Transverse colon (tissue), 4 donors: ENCODE measurements around the gene APOBEC3H. TPM values are rescaled to one million over a fixed set of nuclear protein-coding genes. Genes with fewer than 3 reads are reported as not detected.
A peak's percentile ranks its signal among the peaks of the same experiment; 100 is the strongest.

Experiments
- DNase-seq: peaks from one replicate; pipeline ENCODE4 v3.0.0-alpha.2; 2019
- H3K27ac ChIP-seq, 4 donors: fragments of 200-600 bp; sonication (generic); 2 replicates each; pipeline ENCODE4 v1.5.1; 2016 to 2018; ENCODE audit warnings: inconsistent platforms in 4 of 4
- H3K27me3 ChIP-seq: fragments of 200-600 bp; sonication (generic); 2 replicates; pipeline ENCODE4 v1.5.1; 2017; ENCODE audit warnings: inconsistent platforms
- H3K36me3 ChIP-seq, 4 donors: fragments of 200-600 bp; sonication (generic); 2 replicates each; pipeline ENCODE4 v1.5.1; 2017 to 2019; ENCODE audit warnings: inconsistent platforms in 4 of 4
- H3K4me1 ChIP-seq, 4 donors: fragments of 200-600 bp; sonication (generic); 2 replicates each; pipeline ENCODE4 v1.5.1; 2017 to 2020; ENCODE audit warnings: inconsistent platforms in 4 of 4
- H3K4me3 ChIP-seq, 4 donors: fragments of 200-600 bp; sonication (generic); 1 replicate in 1 of 4; 2 replicates in 3 of 4; pipeline versions ENCODE4 v1.5.1 to v1.6.1; 2017 to 2019; ENCODE audit warnings: inconsistent platforms in 4 of 4
- H3K9me3 ChIP-seq, 2 donors: fragments of 200-600 bp; sonication (generic); 2 replicates each; pipeline ENCODE4 v1.5.1; 2017 to 2019; ENCODE audit warnings: inconsistent platforms in 2 of 2
- CTCF ChIP-seq, 5 experiments: fragments of 200-600 bp in 3 of 5; fragments of 450-650 bp in 2 of 5; sonication (generic) in 3 of 5; IDR thresholded peaks; 1 replicate in 2 of 5; 2 replicates in 3 of 5; pipeline ENCODE4 v1.5.1; 2016 to 2017; ENCODE audit warnings: antibody characterized with exemption in 5 of 5, inconsistent platforms in 3 of 5, mild to moderate bottlenecking in 2 of 5, moderate library complexity in 1 of 5
- EP300 ChIP-seq: sonication (generic); formaldehyde crosslinking; IDR thresholded peaks from one replicate; pipeline ENCODE4 v1.6.1; 2017; ENCODE audit warnings: antibody characterized with exemption, low read depth
- POLR2A ChIP-seq: fragments of 450-650 bp; IDR thresholded peaks from one replicate; pipeline ENCODE4 v1.6.1; 2016; ENCODE audit warnings: antibody characterized with exemption, mild to moderate bottlenecking, moderate library complexity
- POLR2AphosphoS5 ChIP-seq, 3 donors: sonication (generic); formaldehyde crosslinking; IDR thresholded peaks; one replicate each; pipeline ENCODE4 v1.6.1; 2016; ENCODE audit warnings: antibody characterized with exemption in 3 of 3
- WGBS, 2 donors: methylation state at CpG; one replicate each; pipeline ENCODE4 v1.1.5; 2018; ENCODE audit warnings: low coverage in 1 of 2; 5-methylcytosine and 5-hydroxymethylcytosine counted together
- in situ Hi-C, 4 donors: fragments of 200-750 bp; cut with MboI; loops; one replicate each; pipeline versions ENCODE4 v1.15.0 to v1.15.1; 2017; ENCODE audit warnings: low sequenced_read_pairs in 3 of 4, low pct_ligation_motif_present in 1 of 4, low pct_unique_long_range_greater_than_20kb in 1 of 4
- intact Hi-C: fragments of 100-400 bp; cut with DNase I; formaldehyde crosslinking; loops from one replicate; pipeline ENCODE4 v1.15.1; 2023; ENCODE audit warnings: low total_unique reads
- total RNA-seq, 4 donors: library from RNA; depleted of rRNA; stranded (reverse); fragments of >200 nt; gene quantifications; one replicate each; pipeline ENCODE4 v1.1.0, GENCODE V29; 2016

APOBEC3H gene
- total RNA-seq, 4 donors from 2014 or later = 0.41 to 2.1 TPM; not detected in 2

- intact Hi-C loops (loop anchor here (10.0 kb wide), 1 partner anchor 274 kb away; no protein-coding TSS in a partner anchor), in situ Hi-C loops (no loop called here)
- WGBS, 2 donors = 73 to 88% methylated on average over 4 to 13 of the region's 14 CpGs
- no peak for DNase-seq
- Histone ChIP-seq H3K27me3 (no peaks in the 10 kb centered on the region), H3K4me3 (no peak overlapping the region), H3K9me3 (no peaks in the 10 kb centered on the region), H3K4me1 (peaks cover 0 to 4% (median under 1%) of the 10 kb centered on the region in 4 donors), H3K36me3 (no peaks in the 10 kb centered on the region), H3K27ac (no peak overlapping the region)
- TF ChIP-seq POLR2A = no peak
- no peak for TF ChIP-seq POLR2AphosphoS5 (IDR thresholded peaks at IDR 0.05)
- no peak for TF ChIP-seq EP300
- TF ChIP-seq CTCF (IDR thresholded peaks at IDR 0.05) = no peak
Measured at GRCh38 chr22:39138357-39138997, 41.4 kb downstream of the APOBEC3H start.

DNA sequence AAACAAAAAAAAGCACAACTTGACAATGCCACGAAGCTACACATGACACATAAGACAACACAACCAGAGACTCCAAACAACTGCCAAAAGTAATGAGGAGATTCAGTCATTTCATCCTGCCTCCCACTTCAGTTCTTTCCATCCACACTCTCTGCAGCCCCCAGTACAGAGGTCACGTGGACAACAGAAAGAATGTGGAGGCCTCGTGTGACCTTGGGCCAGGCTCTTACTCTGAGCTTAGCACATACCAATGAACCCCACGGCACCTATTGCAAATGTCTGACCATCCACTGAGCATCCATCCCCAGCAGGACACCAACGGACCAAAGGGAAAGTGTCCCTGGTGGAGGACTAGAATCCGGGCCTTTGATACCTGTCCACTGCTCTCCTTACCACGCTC lies 42.9 kb downstream of the APOBEC3H start:
- Histone ChIP-seq H3K4me1 (peaks cover 7 to 16% (median 14%) of the 10 kb centered on the region in 4 donors), H3K27ac (no peak overlapping the region), H3K36me3 (no peaks in the 10 kb centered on the region), H3K27me3 (no peaks in the 10 kb centered on the region), H3K4me3 (no peak overlapping the region), H3K9me3 (no peaks in the 10 kb centered on the region)
- intact Hi-C loops (loop anchor here (10.0 kb wide), 1 partner anchor 275 kb away; no protein-coding TSS in a partner anchor), in situ Hi-C loops (no loop called here)
- WGBS, 2 donors = 86 to 100% methylated on average over 1 to 7 of the region's 7 CpGs
- no peak for TF ChIP-seq CTCF (IDR thresholded peaks at IDR 0.05)
- TF ChIP-seq EP300 = no peak
- no peak for TF ChIP-seq POLR2AphosphoS5 (IDR thresholded peaks at IDR 0.05)
- no peak for TF ChIP-seq POLR2A
- no peak for DNase-seq

- TF ChIP-seq EP300 (no peak), POLR2A (no peak), CTCF (IDR thresholded peaks at IDR 0.05) (no peak), POLR2AphosphoS5 (IDR thresholded peaks at IDR 0.05) (no peak)
- no peak for DNase-seq
- H3K27me3 ChIP-seq = no peaks in the 10 kb centered on the region
- intact Hi-C loops (no loop called here), in situ Hi-C loops (no loop called here)
- WGBS, 2 donors = 91 to 92% methylated on average over 5 to 14 of the region's 14 CpGs
- no peak overlapping the region for H3K4me3 ChIP-seq
- no peaks in the 10 kb centered on the region for H3K9me3 ChIP-seq
- peaks cover 16 to 27% (median 26%) of the 10 kb centered on the region in 4 donors for H3K4me1 ChIP-seq
- H3K36me3 ChIP-seq = no peaks in the 10 kb centered on the region
- no peak overlapping the region for H3K27ac ChIP-seq
Measured at GRCh38 chr22:39142088-39142680, 45.1 kb downstream of the APOBEC3H start.

DNA sequence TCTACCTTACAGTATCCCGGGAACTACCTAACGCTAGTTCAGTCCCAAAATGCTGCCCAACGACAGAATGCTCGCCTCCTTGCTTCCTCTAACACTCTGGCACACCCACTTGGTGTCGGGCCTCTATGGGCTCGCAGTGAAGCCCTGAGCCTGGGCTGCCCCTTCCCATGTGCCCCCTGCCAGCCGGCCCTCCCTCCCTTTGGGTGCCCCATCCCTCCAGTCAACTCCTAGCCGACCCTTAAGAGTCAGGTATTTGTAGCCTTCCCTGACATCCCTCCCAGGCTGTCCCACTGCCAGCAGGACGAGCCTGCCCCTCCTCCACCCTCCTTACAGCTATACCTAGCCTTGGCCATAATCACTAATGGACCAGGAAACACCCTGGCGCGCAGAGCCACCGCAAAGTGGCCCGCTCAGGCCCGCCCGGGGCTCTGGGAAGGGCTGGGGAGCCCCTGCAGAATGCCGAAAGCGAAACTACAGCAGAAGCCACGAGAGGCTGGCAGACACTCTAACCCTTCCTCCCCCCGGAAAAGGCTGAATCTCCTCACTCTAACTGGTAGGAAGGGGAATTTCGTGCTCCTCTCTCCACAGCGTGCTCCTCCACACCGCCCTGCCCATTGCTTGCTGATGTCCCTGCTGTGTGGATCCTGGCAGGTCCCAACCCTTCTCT lies 47.2 kb downstream of the APOBEC3H start:
- Histone ChIP-seq H3K36me3 (no peaks in the 10 kb centered on the region), H3K27me3 (no peaks in the 10 kb centered on the region), H3K4me1 (peaks cover 31 to 48% (median 38%) of the 10 kb centered on the region in 4 donors), H3K4me3 (peak overlapping the region; percentile 77 to 98 (median 94)), H3K9me3 (no peaks in the 10 kb centered on the region), H3K27ac (peak overlapping the region; percentile 91 to 98 (median 96))
- WGBS, 2 donors = 8% methylated on average over 22 of the region's 22 CpGs; no CpG with 5 or more reads in 1 of the 2 donors
- peak; percentile 74 for DNase-seq
- intact Hi-C loops (no loop called here), in situ Hi-C loops (no loop called here)
- TF ChIP-seq POLR2A = peak; percentile 37
- TF ChIP-seq POLR2AphosphoS5 (IDR thresholded peaks at IDR 0.05) = peak in 1 of 3 donors; percentile 1
- no peak for TF ChIP-seq EP300
- no peak for TF ChIP-seq CTCF (IDR thresholded peaks at IDR 0.05)
